ENCODE measurements around the gene FANCL.
"Not testable (repeated sequence)": the region's sequence is repeated elsewhere in the genome, so short reads cannot be mapped to it uniquely, and the experiment has no call there.

Gene FANCL

GRCh38 chr2:58261209-58261608 is 20.1 kb upstream of the FANCL start:
- no peak for DNase-seq (ENCODE audit: low read depth)
- TF ChIP-seq CTCF (IDR thresholded peaks at IDR 0.05; ENCODE audit: control insufficient read depth, insufficient read depth, low read depth, low read length, missing control alignments): no peak
- H3K4me3 ChIP-seq (ENCODE audit: control insufficient read depth, low read depth, low read length): no peak overlapping the region

DNA sequence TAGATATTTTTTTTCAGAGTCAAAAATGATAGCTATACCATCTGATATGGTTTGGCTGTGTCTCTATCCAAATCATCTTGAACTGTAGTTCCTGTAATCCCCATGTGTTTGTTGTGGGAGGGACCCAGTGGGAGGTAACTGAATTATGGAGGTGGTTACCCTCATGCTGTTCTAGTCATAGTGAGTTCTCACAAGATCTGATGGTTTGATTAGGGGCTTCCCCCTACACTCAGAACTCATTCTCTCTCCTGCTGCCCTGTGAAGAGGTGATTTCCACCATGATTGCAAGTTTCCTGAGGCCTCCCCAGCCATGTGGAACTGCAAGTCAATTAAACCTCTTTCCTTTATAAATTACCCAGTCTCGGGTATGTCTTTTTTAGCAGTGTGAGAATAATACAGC is 17.3 kb upstream of the FANCL start:
- DNase-seq (ENCODE audit: low read depth): not testable (repeated sequence)

DNA sequence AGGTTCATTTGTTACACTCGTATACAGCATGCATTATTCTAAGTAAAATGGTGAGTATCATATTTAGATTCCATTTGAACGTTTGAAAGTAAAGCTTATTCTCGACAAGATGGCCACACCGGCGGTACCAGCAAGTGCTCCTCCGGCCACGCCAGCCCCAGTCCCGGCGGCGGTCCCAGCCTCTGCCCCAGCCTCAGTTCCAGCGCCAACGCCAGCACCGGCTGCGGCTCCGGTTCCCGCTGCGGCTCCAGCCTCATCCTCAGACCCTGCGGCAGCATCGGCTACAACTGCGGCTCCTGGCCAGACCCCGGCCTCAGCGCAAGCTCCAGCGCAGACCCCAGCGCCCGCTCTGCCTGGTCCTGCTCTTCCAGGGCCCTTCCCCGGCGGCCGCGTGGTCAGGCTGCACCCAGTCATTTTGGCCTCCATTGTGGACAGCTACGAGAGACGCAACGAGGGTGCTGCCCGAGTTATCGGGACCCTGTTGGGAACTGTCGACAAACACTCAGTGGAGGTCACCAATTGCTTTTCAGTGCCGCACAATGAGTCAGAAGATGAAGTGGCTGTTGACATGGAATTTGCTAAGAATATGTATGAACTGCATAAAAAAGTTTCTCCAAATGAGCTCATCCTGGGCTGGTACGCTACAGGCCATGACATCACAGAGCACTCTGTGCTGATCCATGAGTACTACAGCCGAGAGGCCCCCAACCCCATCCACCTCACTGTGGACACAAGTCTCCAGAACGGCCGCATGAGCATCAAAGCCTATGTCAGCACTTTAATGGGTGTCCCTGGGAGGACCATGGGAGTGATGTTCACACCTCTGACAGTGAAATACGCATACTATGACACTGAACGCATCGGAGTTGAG is 10.4 kb upstream of the FANCL start:
- not testable (repeated sequence) for H3K4me3 ChIP-seq (ENCODE audit: control insufficient read depth, low read depth, low read length); DNase-seq (ENCODE audit: low read depth)

More for the DNA sequence above, 17.3 kb upstream of the FANCL start:
- H3K4me3 ChIP-seq (ENCODE audit: control insufficient read depth, low read depth, low read length): not testable (repeated sequence)

DNA sequence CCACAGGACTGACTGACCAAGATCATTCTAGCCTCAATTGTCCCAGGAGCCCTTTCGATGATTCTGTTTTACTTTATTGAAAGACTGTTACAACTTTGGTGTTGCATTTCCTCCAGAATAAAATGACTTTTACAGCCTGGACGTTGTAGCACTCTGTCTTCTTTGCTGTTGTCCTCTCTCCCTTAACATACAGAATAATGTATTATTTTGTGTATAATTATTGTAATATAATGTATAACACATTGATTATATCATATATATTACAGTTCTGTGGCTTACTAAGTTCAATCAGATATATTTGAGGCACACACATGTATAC is 380 bp upstream of the FANCL start:
- TF ChIP-seq CTCF (IDR thresholded peaks at IDR 0.05; ENCODE audit: control insufficient read depth, insufficient read depth, low read depth, low read length, missing control alignments): no peak

GRCh38 chr2:58239243-58239925 is 1.7 kb downstream of the FANCL start:
- TF ChIP-seq CTCF (IDR thresholded peaks at IDR 0.05; ENCODE audit: control insufficient read depth, insufficient read depth, low read depth, low read length, missing control alignments): no peak
- no peak overlapping the region for H3K4me3 ChIP-seq (ENCODE audit: control insufficient read depth, low read depth, low read length)

More for the DNA sequence above, 380 bp upstream of the FANCL start:
- H3K4me3 ChIP-seq (ENCODE audit: control insufficient read depth, low read depth, low read length): peak overlapping the region; percentile 95
- DNase-seq (ENCODE audit: low read depth): no peak

GRCh38 chr2:58237741-58238140 is 3.4 kb downstream of the FANCL start:
- H3K4me3 ChIP-seq (ENCODE audit: control insufficient read depth, low read depth, low read length): no peak overlapping the region
- no peak for DNase-seq (ENCODE audit: low read depth)
- TF ChIP-seq CTCF (IDR thresholded peaks at IDR 0.05; ENCODE audit: control insufficient read depth, insufficient read depth, low read depth, low read length, missing control alignments): no peak

More at GRCh38 chr2:58239243-58239925, 1.7 kb downstream of the FANCL start:
- DNase-seq (ENCODE audit: low read depth): no peak

DNA sequence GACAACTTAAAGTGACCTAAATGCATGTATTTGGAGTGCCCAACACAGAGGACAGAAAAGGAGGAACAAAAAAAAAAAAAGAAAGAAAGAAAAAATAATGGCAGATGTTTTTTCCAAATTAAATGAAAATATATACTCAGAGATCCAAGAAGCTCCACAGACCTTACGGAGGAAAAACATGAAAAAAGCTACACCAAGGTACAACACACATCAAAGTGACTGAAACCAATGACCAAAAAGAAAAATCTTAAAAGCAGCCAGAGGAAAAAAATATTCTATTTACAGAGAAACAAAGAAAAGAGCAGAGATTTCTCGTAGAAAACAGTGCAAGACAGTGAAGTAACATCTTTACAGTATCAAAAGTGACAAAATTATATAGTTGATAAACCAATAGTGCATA is 5.1 kb downstream of the FANCL start:
- H3K4me3 ChIP-seq (ENCODE audit: control insufficient read depth, low read depth, low read length): no peak overlapping the region
- no peak for DNase-seq (ENCODE audit: low read depth)
- no peak for TF ChIP-seq CTCF (IDR thresholded peaks at IDR 0.05; ENCODE audit: control insufficient read depth, insufficient read depth, low read depth, low read length, missing control alignments)
